SU-DHL-6 (cell line): ENCODE measurements around the gene PLEKHA8.

Experiments used
- CTCF ChIP-seq: fragments of 200-600 bp; sonication (generic); IDR thresholded peaks from one replicate; pipeline ENCODE4 v1.5.1; 2017; ENCODE audit warnings: antibody characterized with exemption, mild to moderate bottlenecking, low read length, moderate library complexity; ENCODE audit not compliant: insufficient read depth, poor library complexity, severe bottlenecking
- EZH2phosphoT487 ChIP-seq: fragments of 200-600 bp; sonication (generic), shearing (Covaris generic); conservative IDR thresholded peaks from 2 replicates; pipeline ENCODE4 v1.6.1; 2018; ENCODE audit warnings: mild to moderate bottlenecking, antibody characterized with exemption, low read length, moderate library complexity, mixed read lengths

GRCh38 chr7:30068117-30068516, 39.9 kb downstream of the PLEKHA8 start:
- no peak for TF ChIP-seq CTCF
- TF ChIP-seq EZH2phosphoT487 = no peak
